ENCODE data around the gene ADGRE3.

DNA sequence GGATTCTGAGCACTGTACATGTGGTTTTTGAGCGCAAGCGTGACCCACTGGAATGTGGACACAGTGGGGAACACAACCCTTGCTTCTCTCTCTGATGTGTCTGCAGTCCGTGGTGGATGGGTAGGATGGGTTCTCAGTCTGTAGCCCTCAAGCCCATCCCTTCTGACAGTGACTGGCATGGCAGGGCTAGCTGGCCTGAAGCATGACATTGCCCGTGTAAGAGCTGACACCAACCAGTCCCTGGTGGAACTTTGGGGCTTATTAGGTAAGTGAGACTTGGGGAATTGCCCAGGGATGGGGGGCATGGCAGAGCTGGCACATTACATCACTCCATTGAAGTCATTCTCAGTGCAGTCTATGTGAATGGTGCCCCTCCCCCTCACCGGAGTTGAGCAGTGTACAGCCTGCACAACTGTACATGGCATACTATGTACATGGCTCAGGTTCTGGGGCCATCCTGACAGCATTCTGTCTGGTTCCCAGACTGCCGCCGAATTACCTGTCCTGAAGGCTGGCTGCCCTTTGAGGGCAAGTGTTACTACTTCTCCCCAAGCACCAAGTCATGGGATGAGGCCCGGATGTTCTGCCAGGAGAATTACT, 75.0 kb downstream of the ADGRE3 start:
- TF ChIP-seq, protein P1, sequence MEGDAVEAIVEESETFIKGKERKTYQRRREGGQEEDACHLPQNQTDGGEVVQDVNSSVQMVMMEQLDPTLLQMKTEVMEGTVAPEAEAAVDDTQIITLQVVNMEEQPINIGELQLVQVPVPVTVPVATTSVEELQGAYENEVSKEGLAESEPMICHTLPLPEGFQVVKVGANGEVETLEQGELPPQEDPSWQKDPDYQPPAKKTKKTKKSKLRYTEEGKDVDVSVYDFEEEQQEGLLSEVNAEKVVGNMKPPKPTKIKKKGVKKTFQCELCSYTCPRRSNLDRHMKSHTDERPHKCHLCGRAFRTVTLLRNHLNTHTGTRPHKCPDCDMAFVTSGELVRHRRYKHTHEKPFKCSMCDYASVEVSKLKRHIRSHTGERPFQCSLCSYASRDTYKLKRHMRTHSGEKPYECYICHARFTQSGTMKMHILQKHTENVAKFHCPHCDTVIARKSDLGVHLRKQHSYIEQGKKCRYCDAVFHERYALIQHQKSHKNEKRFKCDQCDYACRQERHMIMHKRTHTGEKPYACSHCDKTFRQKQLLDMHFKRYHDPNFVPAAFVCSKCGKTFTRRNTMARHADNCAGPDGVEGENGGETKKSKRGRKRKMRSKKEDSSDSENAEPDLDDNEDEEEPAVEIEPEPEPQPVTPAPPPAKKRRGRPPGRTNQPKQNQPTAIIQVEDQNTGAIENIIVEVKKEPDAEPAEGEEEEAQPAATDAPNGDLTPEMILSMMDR (IDR thresholded peaks at IDR 0.05), result no peak
- TF ChIP-seq POLR2A (IDR thresholded peaks at IDR 0.05) (no peak), POLR2AphosphoS5 (IDR thresholded peaks at IDR 0.05) (no peak)

Data from transverse colon (tissue), 4 donors.